HK-2 (cell line): Measurements from ENCODE around the gene NSUN5.
"Not testable (repeated sequence)": the region's sequence is repeated elsewhere in the genome, so short reads cannot be mapped to it uniquely, and the experiment has no call there.

Source experiments
- DNase-seq: peaks from one replicate; pipeline ENCODE4 v3.0.0-alpha.2; 2018; ENCODE audit not compliant: unreplicated experiment

NSUN5 gene

DNA sequence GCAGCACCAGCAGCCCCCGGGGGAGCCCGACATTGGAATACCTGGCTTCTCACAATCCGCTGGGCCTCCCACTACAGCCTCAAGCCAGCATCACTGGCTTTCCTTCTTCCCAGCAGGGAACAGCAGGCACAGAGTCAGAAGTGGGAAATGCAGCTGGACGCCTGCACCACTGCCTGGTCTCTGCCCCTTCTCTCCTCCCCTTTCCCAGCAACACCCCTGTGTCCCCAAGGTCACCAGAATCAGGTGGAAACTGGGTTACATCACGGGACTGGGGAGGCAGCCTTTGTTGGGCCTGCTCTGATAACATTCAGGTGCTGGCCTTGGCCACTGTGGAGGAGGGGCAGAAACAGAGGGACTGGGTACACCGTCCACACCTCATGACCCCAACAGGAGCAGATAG is 16.8 kb upstream of the NSUN5 start:
- DNase-seq: not testable (repeated sequence)

DNA sequence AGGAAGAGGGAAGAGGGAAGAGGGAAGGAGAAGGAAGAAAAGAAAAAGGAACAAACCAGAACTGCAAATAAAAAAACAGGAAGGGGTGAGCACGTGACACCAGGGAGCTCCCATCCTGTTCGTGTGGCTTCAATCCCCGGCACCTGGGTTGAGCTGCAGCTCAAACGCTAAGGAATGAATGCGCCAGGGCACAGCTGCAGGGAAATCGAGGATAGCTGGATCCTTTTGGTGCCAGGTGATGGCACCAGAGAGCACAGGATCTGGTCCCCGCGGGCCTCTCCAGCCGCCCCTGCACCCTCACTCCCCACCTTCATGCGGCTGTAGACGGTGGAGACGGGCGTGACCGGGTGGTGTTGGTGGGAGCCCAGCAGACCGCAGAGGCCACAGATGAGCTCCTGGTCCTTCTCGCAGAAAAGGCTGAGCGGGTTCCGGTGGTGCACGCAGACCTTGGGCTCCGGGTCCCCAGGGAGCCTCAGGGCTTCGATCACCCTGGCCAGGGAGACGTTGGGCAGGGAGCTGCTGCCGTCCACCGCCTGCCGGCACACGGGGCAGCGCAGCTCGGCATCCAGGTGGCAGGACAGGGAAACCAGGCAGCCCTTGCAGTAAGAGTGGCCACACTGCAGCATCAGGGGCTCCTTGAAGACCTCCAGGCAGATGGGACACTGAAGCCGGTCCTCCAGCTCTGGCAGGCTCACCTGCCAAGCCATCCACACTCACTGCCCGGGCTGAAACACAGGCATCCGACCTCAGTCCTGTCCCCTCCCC is 15.6 kb upstream of the NSUN5 start:
- peak; percentile 46 for DNase-seq

DNA sequence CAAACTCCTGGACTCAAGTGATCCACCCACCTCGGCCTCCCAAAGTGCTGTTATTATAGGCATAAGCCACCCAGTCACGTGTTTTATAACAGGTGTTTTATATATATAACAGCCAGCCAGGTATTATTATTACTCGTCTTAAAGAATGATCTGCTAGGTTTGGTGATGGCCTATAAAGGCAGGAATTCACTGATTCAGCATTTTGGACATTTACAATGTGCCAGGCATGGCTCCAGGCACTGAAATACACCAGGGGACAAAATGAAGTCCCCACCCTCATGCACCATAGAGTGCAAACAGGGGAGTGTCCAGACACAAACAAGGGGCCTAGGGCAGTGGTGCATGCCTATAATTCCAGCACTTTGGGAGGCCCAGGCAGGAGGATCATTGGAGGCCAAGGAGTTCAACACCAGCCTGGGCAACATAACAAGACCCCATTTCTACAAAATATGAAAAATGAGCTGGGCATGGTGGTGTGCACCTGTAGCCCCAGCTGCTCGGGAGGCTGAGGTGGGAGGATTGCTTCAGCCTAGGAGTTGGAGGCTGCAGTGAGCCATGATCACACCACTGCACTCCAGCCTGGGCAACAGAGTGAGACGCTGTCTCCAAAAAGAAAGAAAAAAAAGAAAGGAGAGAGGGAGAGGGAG is 14.9 kb upstream of the NSUN5 start:
- not testable (repeated sequence) for DNase-seq

DNA sequence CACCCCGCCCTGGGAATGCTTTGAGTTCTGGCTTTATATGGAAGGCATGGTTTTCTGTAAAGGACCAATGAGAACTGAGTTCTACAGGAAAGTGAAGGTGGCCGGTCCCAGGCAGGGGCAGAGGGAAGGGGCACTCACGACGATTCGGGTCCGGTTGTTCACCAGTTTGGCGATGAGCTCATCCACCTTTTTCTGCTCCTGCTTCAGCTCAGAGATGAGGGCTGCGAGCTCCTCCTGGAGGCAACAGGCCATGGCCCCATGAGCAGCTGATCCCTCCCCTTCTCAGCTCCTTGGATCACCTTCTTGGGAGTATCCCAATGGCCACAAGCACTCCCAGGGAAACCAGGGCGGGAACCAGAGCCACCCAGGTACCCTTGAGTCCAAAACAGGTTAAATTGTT is 11.4 kb upstream of the NSUN5 start:
- DNase-seq: not testable (repeated sequence)

DNA sequence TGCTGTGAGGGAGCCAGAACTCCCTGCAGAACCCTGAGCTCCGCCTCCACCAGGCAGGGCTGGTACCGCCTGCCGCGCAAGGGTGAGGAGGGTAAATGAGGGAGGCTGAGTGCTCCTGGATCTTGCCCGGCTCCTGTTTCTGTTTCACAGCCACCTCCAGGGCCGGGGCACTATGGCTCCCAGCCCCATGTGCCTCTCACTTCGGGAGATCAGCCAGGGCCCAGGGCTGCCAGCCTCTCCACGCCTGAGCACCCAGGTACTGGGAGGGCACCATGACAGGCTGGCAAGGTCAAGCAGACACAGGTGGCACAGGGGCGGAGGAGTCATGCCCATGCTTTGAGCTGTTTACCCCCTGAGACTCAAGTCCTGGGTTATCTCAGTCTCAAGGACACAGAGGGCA is 10.9 kb upstream of the NSUN5 start:
- not testable (repeated sequence) for DNase-seq

DNA sequence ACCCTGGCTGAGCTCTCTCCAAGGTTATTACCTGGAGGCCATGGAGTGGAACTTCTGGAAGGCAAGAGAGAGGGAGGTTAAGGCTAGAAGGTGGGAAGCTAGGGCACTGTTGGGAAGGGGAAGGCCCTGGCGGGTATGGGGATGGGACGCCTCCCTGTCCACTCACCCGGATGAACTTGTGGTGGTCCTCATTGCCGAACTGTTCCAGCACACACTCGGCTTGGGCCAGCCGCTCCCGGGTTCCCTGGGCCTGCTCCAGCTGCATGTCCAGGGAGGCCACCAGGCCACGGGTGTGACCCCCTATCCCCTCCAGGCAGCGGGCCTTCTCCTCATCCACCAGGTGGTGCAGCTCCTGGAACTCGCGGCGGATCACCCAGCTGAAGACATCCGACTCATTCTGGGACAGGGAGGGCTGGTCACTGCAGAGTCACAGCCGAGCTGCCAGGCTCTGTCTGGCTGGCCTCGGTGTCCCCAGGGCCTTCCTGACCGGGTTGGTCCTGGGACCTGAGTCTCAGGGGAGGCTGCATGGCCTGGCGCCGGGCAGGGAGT is 10.1 kb upstream of the NSUN5 start:
- not testable (repeated sequence) for DNase-seq

DNA sequence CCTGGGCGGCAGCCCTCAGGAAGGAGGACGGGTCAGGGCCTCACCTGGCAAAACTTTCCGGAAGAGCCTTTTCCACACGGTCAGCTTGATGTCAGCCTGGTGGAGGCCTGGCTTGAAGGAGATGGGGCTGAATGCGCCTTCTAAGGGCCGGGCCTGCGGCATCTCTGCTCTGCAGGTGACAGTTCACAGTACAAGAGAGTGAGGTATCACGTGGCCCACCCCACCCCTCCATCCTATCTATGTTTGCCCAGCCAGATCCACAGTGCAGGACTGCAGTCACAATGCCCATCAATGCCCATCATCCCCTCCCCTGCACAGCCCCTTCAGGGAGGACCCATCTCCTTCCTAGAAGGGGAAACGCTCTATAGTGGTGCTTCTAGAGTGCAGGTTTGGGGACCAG is 7.9 kb upstream of the NSUN5 start:
- DNase-seq: no peak

DNA sequence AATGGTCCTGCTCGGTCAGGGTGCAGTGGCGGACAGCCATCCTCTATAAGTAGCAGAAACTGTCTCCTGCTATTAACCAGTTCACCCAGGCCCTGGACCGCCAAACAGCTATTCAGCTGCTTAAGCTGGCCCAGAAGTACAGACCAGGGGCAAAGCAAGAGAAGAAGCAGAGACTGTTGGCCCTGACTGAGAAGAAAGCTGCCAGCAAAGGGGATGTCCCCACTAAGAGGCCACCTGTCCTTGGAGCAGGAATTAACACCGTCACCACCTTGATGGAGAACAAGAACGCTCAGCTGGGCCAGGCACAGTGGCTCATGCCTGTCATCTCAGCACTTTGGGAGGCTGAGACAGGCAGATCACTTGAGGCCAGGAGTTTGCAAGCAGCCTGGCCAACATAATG is 5.6 kb upstream of the NSUN5 start:
- no peak for DNase-seq

DNA sequence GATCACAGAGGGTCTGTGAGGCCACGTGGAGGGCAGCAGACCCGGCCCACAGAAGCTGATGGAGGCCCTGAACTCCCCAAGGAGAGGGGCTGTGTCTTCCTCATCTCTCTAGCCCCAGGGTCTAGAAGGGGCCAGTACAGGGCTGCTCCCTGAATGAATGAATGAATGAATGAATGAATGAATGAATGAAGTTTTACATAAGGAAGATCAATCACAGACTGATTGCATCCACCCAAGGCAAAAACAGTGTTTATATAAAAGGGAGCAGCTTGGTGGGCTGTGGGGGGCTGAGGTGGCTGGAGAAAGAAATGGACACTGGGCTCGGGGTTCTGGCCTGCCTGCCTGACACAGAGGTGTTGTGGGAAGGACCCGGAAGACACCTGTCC is 4.9 kb upstream of the NSUN5 start:
- DNase-seq: no peak

DNA sequence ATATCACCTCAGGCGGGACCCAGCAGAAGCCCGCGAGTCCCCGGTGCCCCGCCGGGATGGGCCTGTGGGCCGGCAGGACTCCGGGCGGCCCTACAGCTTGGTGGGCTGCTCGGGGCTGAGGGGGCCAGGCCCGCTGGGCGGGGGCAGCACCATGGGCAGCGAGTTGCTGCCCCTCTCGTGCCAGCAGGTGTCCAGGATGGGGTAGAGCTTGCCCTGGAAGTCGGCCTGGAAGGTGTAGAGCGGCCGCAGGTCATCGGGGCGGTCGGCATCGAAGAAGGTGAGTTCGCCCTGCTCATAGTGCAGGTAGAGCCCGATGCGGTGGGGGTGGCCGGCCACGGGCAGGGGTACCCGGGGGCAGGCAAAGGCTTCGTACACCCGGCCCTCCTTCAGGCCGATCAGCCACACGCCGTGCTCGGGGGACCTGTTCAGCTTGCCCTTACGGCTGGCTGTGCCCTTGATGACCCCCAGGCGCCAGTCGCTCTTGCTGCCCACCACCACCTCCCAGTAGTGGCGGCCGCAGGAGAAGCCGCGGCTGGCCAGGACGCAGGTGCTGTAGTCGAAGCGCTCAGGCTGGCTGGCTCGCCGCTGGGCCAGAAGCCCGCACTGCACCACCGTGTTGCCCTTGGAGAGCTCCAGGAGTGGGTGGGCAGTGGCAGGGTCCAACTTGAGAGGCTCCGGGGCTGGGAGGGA is 4.3 kb upstream of the NSUN5 start:
- no peak for DNase-seq

DNA sequence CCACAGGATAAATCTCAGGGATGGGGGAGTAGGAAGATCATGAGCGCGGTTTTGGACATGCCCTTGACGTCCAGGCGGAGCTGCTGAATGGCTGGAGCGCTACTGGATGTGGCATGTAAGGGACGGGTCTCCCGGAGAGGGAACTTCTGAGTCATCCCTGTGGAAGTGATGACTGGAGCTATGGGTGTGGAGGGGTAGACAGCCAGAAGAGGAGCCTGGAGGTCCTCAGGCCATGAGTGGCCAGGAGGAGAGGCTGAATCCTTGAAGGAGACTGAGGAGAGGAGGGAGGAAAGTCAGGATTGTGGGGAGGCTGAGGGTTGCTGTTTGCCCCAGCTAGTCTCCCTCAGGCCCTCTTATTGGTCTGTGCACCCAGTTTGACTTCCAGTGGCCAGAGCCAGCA is 2.8 kb upstream of the NSUN5 start:
- not testable (repeated sequence) for DNase-seq

DNA sequence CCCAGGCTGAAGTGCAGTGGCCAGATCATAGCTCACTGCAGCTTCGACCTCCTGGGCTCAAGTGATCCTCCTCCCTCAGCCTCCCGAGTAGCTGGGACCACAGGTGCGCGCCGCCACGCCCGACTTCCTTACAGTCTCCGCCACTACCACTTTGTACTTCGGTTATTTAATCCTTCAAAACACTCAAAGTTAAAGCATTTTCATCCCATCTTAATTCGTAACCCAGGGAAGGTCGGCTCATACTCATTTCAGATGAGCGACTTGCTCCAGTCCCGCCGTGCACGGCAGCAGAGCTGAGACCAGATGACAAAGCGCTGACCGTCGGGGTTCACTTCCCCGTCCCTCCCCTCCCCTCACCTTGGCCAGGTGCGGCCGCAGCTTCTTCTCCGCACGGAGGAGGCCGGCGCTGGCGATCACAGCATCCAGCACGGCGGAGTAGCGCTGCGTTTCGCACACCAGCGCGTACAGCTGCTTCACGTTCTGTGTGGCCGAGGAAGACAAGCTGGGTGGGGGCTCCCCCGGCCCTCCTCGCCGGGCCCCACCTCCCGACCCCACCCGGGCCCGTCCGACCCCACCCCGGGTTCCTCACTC is 457 bp downstream of the NSUN5 start:
- no peak for DNase-seq

DNA sequence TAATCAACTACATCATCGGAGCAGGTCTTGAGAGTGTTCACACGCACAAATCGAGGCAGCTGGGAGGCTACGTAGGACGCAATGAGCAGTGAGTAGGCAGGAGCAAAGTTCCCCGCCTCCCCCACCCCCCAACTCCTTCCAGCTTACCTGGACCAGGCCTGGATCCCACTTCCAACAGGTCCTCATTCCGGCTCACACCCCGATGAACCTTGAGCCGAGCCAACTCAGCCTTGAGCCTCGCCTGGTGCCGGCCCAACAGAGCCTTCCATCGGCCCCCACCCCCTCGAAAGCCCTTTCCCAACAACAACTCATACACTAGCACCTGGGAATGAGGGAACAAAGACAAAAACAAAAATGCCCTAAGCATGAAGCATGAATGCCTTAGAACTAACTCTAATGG is 1.2 kb downstream of the NSUN5 start:
- DNase-seq: no peak

DNA sequence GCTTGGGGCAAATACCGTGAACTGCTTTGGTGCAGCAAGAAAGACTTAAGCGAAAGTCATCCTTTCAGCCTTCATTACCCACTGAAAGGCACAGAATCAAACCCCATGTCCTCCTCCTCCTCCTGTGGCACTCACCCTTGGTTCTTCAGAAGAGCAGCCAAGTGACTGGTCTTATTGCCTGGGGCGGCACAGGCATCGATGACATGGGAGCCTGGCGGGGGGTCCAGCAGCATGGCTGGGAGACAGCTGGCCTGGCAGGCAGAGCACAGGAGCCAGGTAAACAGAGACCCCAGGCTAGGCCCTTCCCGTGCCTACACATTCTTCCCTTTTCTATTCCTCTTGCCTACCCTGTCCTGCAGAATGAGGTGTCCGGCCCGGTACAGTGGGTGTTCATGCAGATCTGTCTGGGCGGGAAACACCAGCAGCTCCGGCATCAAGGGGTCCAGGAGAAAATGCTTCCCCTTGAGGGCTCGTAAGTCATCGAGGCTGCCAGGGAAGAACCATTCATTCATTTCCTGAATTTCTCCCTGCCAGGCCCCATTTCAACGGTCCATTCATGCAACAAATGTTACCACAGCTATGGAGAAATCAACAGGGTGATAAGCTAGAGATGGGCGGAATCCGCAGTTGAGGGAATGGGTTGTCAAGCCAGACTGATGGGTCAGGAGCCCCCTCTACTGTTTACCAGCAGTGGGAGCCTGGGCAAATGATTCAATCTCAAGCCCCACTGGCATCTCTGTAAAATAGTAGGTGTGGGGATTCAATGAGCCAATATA is 3.8 kb downstream of the NSUN5 start:
- DNase-seq: not testable (repeated sequence)

DNA sequence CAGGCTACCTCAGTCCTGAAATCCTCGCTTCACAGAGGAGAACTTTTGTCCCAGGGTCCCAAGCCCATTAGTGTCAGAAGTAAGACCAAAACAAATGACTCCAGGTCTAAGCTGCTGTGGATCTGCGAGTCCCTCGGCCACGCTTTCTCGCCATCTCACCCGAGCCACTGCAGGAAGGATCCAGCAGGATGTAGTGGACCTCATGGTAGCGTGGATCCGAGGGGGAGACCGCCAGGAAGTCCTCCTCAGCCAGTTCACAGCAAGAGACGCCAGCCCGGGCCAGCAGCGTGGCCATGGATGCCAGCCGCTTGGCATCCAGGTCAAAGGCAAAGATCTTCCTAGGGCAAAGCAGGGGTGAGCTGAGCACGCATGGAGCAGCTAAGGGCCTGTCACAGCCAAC is 4.6 kb downstream of the NSUN5 start:
- no peak for DNase-seq

DNA sequence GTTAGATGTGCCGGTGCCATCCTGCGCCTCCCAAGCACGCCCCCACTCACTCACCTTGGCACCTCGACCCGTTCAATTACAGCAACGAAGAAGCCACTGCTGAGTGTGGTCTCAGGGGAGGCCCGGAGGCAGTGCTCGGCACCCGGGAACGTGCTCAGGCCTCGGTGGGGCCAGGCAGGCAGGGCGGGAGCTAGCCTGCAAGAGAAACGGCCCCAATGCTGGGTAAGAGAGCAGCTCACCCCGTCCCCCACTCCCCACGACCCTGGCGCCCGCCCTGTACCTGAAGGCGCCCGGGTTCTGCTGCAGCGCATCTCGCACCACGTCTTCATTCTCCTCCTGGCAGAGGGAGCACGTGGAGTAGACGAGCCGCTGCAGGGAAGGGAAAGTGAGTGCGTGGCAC is 5.1 kb downstream of the NSUN5 start:
- no peak for DNase-seq

DNA sequence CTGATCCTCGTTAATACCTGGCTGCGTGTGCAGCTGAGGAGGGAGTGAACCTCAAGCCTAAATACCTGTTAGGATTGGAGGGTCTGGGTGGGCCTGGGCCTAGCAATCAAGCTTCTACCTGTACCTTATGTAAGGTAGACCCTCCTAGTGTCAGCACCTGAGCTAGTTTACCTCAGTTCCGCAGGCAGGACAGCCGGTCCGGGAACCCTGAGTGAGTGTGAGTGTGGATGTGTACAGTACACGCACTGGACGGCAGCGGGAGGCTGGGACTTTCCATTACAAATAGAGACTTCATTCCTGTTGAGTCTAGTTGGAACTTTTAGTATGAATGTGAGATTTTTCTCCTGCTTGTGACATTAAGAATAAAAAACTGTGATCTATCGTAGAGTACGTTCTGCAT is 5.8 kb downstream of the NSUN5 start:
- not testable (repeated sequence) for DNase-seq

DNA sequence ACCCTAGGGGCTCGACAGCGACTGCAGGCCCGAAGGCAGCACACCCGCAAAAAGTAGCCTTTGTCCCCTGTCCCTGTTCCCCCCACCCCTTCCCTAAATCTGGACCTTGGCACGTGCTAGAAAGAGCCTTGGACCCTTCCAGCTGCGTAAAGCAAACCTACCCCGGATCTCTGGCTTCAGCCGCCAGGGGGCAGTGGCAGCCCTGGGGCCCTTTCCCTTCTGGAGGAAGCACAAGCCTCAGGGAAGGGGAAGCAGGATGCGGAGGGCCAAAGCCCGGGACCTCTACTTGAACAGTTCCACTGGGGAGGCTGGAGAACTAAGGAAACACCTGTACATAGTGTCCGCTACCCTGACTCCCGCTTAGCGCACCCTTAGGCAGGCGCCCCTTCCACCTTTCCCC is 7.5 kb downstream of the NSUN5 start:
- DNase-seq: not testable (repeated sequence)

DNA sequence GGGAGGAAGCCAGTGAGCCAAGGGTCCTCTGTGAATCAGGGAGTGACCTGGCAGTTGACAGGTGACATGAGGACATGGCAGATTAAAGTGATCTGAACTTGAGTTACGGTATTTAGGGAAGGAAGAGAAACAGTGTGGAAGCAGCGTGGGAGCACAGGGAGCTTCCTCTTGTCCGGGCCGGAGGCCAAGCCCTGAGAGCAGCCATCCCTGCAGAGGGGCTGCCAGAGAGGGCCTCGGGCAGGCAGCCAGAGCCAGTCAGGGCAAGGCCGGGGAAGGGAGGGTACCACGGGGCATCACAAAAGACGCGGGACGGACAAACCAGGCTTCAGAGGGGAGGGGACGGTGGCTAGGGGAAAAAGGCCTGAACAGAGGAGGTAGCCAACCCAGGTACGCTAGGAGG is 8.8 kb downstream of the NSUN5 start:
- not testable (repeated sequence) for DNase-seq

DNA sequence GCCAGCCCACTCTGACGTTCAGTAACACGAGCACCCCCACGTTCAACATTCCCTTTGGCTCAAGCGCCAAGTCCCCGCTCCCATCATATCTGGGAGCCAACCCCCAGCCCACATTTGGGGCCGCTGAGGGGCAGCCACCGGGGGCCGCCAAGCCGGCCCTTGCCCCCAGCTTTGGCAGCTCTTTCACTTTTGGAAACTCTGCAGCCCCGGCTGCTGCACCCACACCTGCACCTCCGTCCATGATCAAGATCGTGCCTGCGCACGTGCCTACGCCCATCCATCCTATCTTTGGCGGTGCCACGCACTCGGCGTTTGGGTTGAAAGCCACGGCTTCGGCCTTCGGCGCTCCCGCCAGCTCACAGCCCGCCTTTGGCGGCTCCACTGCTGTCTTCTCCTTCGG is 10.9 kb downstream of the NSUN5 start:
- DNase-seq: not testable (repeated sequence)

DNA sequence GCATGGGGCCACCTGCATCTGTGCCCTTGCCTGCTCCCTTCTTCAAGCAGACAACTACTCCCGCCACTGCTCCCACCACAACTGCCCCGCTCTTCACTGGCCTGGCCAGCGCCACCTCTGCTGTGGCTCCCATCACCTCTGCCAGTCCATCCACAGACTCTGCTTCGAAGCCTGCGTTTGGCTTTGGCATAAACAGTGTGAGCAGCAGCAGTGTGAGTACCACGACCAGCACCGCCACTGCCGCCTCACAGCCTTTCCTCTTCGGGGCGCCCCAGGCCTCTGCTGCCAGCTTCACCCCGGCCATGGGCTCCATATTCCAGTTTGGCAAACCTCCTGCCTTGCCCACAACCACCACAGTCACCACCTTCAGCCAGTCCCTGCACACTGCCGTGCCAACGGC is 11.4 kb downstream of the NSUN5 start:
- DNase-seq: not testable (repeated sequence)

DNA sequence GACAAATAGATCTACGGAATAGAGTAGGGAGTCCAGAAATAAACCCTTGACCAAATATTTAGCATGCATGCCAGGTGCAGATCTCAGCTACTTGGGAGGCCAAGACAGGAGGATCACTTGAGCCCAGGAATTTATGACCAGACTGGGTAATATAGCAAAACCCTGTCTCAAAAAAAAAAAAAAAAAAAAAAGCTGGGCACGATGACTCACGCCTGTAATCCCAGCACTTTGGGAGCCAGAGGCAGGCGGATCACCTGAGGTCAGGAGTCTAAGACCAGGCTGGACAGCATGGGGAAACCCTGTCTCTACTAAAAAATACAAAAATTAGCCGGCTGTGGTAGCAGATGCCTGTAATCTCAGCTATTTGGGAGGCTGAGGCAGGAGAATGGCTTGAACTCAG is 31.4 kb downstream of the NSUN5 start:
- not testable (repeated sequence) for DNase-seq
